Caco-2 (cell line): Measurements from ENCODE around the gene PTRH2. TPM values are rescaled to one million over a fixed set of nuclear protein-coding genes. Genes with fewer than 3 reads are reported as not detected.
"Not testable (repeated sequence)": the region's sequence is repeated elsewhere in the genome, so short reads cannot be mapped to it uniquely, and the experiment has no call there.

Source experiments
- BruUV-seq: library from RNA; stranded (reverse); fragments of 400-500 nt; replicated peaks from 2 replicates; lab custom pipeline; 2021; lab: Mats Ljungman, UMichigan
- CTCF ChIA-PET: fragments of 300-600 bp; sonication (Branson Sonifier 250); formaldehyde crosslinking; loops from one replicate; lab custom pipeline; 2022; ENCODE audit warnings: antibody characterized with exemption; lab: Charles Lee
- POLR2A ChIA-PET: fragments of 300-600 bp; sonication (Branson Sonifier 250); formaldehyde crosslinking; loops from one replicate; lab custom pipeline; 2022; ENCODE audit warnings: antibody characterized with exemption; lab: Charles Lee
- DNase-seq, 2 experiments: peaks; one replicate each; pipeline versions ENCODE4 v3.0.0 to v3.0.0-alpha.2; 2020 to 2022
- H3K27me3 ChIP-seq: replicated peaks from 2 replicates; pipeline ENCODE4 v1.6.0; 2011; ENCODE audit warnings: low read length; ENCODE audit not compliant: control insufficient read depth, insufficient read depth
- H3K36me3 ChIP-seq: 2 replicates; pipeline ENCODE4 v1.5.1; 2011; ENCODE audit warnings: low read length; ENCODE audit not compliant: control insufficient read depth, insufficient read depth
- H3K4me1 ChIP-seq: fragments of 250-450 bp; sonication (Bioruptor Pico); 2 replicates; pipeline ENCODE4 v1.5.1; 2020; ENCODE audit warnings: mild to moderate bottlenecking
- H3K4me3 ChIP-seq: 2 replicates; pipeline ENCODE4 v1.5.1; 2011; ENCODE audit warnings: low read depth, mild to moderate bottlenecking, control low read depth, low read length
- H3K9me3 ChIP-seq: fragments of 250-450 bp; sonication (Bioruptor Pico); 2 replicates; pipeline ENCODE4 v1.5.1; 2020; ENCODE audit warnings: mild to moderate bottlenecking, moderate library complexity
- H3K27ac Mint-ChIP-seq: one replicate; pipeline ENCODE4 v1.8.0; 2022; ENCODE audit warnings: mixed read lengths; ENCODE audit not compliant: unreplicated experiment
- H3K27me3 Mint-ChIP-seq: one replicate; pipeline ENCODE4 v1.8.0; 2022; ENCODE audit warnings: mixed read lengths; ENCODE audit not compliant: insufficient read depth, unreplicated experiment
- H3K36me3 Mint-ChIP-seq: one replicate; pipeline ENCODE4 v1.8.0; 2022; ENCODE audit warnings: mild to moderate bottlenecking, mixed read lengths; ENCODE audit not compliant: insufficient read depth, unreplicated experiment
- H3K4me1 Mint-ChIP-seq: one replicate; pipeline ENCODE4 v1.8.0; 2022; ENCODE audit warnings: low read depth, mixed read lengths; ENCODE audit not compliant: unreplicated experiment
- H3K4me3 Mint-ChIP-seq: one replicate; pipeline ENCODE4 v1.8.0; 2022; ENCODE audit warnings: mild to moderate bottlenecking, moderate library complexity, mixed read lengths; ENCODE audit not compliant: unreplicated experiment
- H3K9me3 Mint-ChIP-seq: one replicate; pipeline ENCODE4 v1.8.0; 2022; ENCODE audit warnings: mixed read lengths; ENCODE audit not compliant: unreplicated experiment
- intact Hi-C: fragments of 100-400 bp; cut with micrococcal nuclease; formaldehyde crosslinking; loops from one replicate; pipeline ENCODE4 v1.10.0; 2022; ENCODE audit not compliant: unreplicated experiment
- total RNA-seq: library from RNA; stranded (reverse); gene quantifications from 2 replicates; pipeline ENCODE4 v1.2.3, GENCODE V29; 2022
- TF ChIP-seq, protein P1 (sequence below), 2 experiments: fragments of 200-600 bp in 1 of 2; IDR thresholded peaks; 1 replicate in 1 of 2; 2 replicates in 1 of 2; pipeline versions ENCODE4 v1.5.1 to v1.8.0; 2011 to 2022; ENCODE audit warnings: antibody characterized with exemption in 1 of 2, control low read depth in 1 of 2, inconsistent platforms in 1 of 2, low read depth in 1 of 2, low read length in 1 of 2, mild to moderate bottlenecking in 1 of 2, moderate library complexity in 1 of 2; ENCODE audit not compliant: insufficient read depth in 1 of 2, severe bottlenecking in 1 of 2, unreplicated experiment in 1 of 2

Gene PTRH2
- total RNA-seq, 1 experiment from 2014 or later: 36.1 TPM

DNA sequence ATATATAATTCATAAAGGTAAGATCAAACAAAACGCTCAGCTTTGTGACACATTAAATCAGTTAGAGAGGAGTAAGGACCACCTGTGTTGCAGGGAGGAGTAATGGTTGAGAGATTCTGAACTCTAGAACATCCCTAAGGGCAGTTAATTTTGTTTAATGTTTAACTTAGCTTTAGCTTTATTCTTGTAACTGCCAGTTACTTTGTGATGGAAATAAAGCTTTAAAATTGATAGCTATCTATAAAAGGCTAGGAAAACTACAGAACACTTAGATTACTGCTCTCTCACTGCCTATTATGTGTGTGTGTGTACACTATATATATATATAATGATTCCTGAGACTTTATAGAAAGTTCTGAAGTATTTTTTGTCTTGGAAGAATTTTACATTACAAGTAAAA is 37.8 kb downstream of the PTRH2 start:
- TF ChIP-seq, protein P1, sequence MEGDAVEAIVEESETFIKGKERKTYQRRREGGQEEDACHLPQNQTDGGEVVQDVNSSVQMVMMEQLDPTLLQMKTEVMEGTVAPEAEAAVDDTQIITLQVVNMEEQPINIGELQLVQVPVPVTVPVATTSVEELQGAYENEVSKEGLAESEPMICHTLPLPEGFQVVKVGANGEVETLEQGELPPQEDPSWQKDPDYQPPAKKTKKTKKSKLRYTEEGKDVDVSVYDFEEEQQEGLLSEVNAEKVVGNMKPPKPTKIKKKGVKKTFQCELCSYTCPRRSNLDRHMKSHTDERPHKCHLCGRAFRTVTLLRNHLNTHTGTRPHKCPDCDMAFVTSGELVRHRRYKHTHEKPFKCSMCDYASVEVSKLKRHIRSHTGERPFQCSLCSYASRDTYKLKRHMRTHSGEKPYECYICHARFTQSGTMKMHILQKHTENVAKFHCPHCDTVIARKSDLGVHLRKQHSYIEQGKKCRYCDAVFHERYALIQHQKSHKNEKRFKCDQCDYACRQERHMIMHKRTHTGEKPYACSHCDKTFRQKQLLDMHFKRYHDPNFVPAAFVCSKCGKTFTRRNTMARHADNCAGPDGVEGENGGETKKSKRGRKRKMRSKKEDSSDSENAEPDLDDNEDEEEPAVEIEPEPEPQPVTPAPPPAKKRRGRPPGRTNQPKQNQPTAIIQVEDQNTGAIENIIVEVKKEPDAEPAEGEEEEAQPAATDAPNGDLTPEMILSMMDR (IDR thresholded peaks at IDR 0.05; ENCODE audit: insufficient read depth in 1 of 2, low read depth in 1 of 2, low read length in 1 of 2, severe bottlenecking in 1 of 2, unreplicated experiment in 1 of 2): no peak
- no peaks in the 10 kb centered on the region for H3K27me3 ChIP-seq
- no peak overlapping the region for H3K27ac Mint-ChIP-seq
- no peak for DNase-seq
- no peak overlapping the region for H3K4me3 ChIP-seq
- intact Hi-C loops: no loop called here
- H3K36me3 Mint-ChIP-seq: peaks cover 75% of the 10 kb centered on the region
- POLR2A ChIA-PET: no interaction called here
- H3K27me3 Mint-ChIP-seq: no peaks in the 10 kb centered on the region
- no peaks in the 10 kb centered on the region for H3K9me3 ChIP-seq
- peaks cover 8% of the 10 kb centered on the region for H3K4me1 ChIP-seq
- H3K36me3 ChIP-seq: no peaks in the 10 kb centered on the region; the same call in 1 of the 2 replicates
- H3K4me3 Mint-ChIP-seq: no peak overlapping the region
- CTCF ChIA-PET: no interaction called here
- no peaks in the 10 kb centered on the region for H3K9me3 Mint-ChIP-seq
- BruUV-seq: no TSS peak
- H3K4me1 Mint-ChIP-seq: peaks cover 4% of the 10 kb centered on the region

DNA sequence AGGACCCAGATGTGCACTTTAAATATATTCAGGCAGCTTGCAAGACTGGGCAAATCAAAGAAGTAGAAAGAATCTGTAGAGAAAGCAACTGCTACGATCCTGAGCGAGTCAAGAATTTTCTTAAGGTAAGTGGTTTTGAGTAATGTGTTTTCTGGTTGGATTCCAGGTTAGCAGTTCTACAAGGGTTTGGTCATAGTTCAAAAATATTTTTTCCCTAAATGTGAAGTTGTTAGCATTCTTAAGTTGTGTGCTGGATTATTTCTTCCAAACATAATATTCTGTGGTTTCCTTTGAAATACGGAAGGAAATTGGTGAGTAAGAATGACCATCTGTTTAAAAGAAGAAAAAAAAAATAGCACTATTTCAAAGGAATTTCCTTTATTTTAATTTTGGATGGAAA is 38.4 kb downstream of the PTRH2 start:
- intact Hi-C loops: no loop called here
- H3K4me3 ChIP-seq: no peak overlapping the region
- Mint-ChIP-seq H3K27ac (no peak overlapping the region), H3K27me3 (no peaks in the 10 kb centered on the region), H3K4me3 (no peak overlapping the region), H3K9me3 (no peaks in the 10 kb centered on the region), H3K36me3 (peaks cover 75% of the 10 kb centered on the region), H3K4me1 (peaks cover 4% of the 10 kb centered on the region)
- peaks cover 2% of the 10 kb centered on the region; the same call in 1 of the 2 replicates for H3K36me3 ChIP-seq
- TF ChIP-seq, protein P1 (IDR thresholded peaks at IDR 0.05; ENCODE audit: insufficient read depth in 1 of 2, low read depth in 1 of 2, low read length in 1 of 2, severe bottlenecking in 1 of 2, unreplicated experiment in 1 of 2): no peak
- DNase-seq: no peak
- peaks cover 8% of the 10 kb centered on the region for H3K4me1 ChIP-seq
- no peaks in the 10 kb centered on the region for H3K27me3 ChIP-seq
- no TSS peak for BruUV-seq
- CTCF ChIA-PET: no interaction called here
- H3K9me3 ChIP-seq: no peaks in the 10 kb centered on the region
- POLR2A ChIA-PET: no interaction called here

DNA sequence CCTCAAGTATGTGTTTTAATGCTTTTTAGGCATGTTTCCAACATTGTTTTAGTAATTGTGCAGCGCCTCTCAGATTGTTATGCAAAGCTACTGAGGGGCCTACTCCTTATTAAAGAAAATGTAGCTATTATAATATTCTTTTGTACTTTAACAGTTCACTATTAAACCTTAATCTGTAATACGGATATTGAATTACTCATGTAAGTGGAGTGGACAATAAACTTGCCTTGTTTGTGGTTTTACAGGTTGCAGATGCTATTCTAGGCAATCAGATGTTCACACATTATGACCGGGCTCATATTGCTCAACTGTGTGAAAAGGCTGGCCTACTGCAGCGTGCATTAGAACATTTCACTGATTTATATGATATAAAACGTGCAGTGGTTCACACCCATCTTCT is 41.0 kb downstream of the PTRH2 start:
- CTCF ChIA-PET: no interaction called here
- Mint-ChIP-seq H3K4me1 (no peaks in the 10 kb centered on the region), H3K27ac (no peak overlapping the region), H3K36me3 (peaks cover 77% of the 10 kb centered on the region), H3K9me3 (no peaks in the 10 kb centered on the region), H3K27me3 (no peaks in the 10 kb centered on the region), H3K4me3 (no peak overlapping the region)
- intact Hi-C loops: no loop called here
- Histone ChIP-seq H3K9me3 (no peaks in the 10 kb centered on the region), H3K27me3 (no peaks in the 10 kb centered on the region), H3K4me1 (peaks cover 8% of the 10 kb centered on the region), H3K36me3 (peaks cover 2% of the 10 kb centered on the region), H3K4me3 (no peak overlapping the region)
- BruUV-seq: no TSS peak
- POLR2A ChIA-PET: no interaction called here
- TF ChIP-seq, protein P1 (IDR thresholded peaks at IDR 0.05; ENCODE audit: insufficient read depth in 1 of 2, low read depth in 1 of 2, low read length in 1 of 2, severe bottlenecking in 1 of 2, unreplicated experiment in 1 of 2): no peak
- DNase-seq: no peak

DNA sequence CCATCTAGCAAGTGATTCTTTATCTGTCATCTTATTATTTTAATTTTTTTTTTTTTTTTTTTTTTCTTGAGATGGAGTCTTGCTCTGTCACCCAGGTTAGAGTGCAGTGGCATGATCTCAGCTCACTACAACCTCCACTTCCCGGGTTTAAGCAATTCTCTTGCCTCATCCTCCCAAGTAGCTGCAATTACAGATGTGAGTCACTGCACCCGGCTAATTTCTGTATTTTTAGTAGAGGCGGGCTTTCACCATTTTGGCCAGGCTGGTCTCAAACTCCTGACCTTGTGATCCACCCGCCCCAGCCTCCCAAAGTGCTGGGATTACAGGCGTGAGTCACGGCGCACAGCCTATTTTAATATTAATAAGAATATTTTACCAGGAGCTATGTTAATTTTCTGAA is 50.6 kb downstream of the PTRH2 start:
- H3K9me3 Mint-ChIP-seq, intact Hi-C loops, H3K9me3 ChIP-seq, H3K4me1 ChIP-seq, H3K27ac Mint-ChIP-seq, H3K4me3 Mint-ChIP-seq, H3K4me3 ChIP-seq, H3K27me3 Mint-ChIP-seq, POLR2A ChIA-PET, CTCF ChIA-PET, H3K27me3 ChIP-seq, BruUV-seq, H3K4me1 Mint-ChIP-seq, DNase-seq: not testable (repeated sequence)
- peaks cover 98% of the 10 kb centered on the region for H3K36me3 Mint-ChIP-seq
- H3K36me3 ChIP-seq: peaks cover 10% of the 10 kb centered on the region
